Right lobe of liver (tissue), 4 donors: ENCODE measurements around the gene BAX.

Source experiments
- CTCF ChIP-seq, 4 donors: fragments of 200-600 bp in 3 of 4; fragments of 450-650 bp in 1 of 4; IDR thresholded peaks; one replicate each; pipeline versions ENCODE4 v1.5.1 to v1.8.0; 2016 to 2022; ENCODE audit warnings: antibody characterized with exemption in 4 of 4, mild to moderate bottlenecking in 2 of 4
- POLR2A ChIP-seq: fragments of 450-650 bp; IDR thresholded peaks from one replicate; pipeline ENCODE4 v1.6.1; 2017; ENCODE audit warnings: antibody characterized with exemption, mild to moderate bottlenecking
- donor health status: DM: no; HTN: no; CAD: no.
- donor health status: DM: no; HTN: no; CAD: no.
- donor health status: DM: no; HTN: yes; CAD: no.

- TF ChIP-seq CTCF (IDR thresholded peaks at IDR 0.05) = no peak
- TF ChIP-seq POLR2A = no peak
Observed at GRCh38 chr19:48945817-48946216, 8.9 kb upstream of the BAX start.
